ENCODE results near the gene RNF144A.
"Not testable (repeated sequence)": the region's sequence is repeated elsewhere in the genome, so short reads cannot be mapped to it uniquely, and the experiment has no call there.

- not testable (repeated sequence) for TF ChIP-seq SMC3 (IDR thresholded peaks at IDR 0.05; ENCODE audit: borderline replicate concordance, low read length); PAX8 (IDR thresholded peaks at IDR 0.05)
- TF ChIP-seq, protein P1, sequence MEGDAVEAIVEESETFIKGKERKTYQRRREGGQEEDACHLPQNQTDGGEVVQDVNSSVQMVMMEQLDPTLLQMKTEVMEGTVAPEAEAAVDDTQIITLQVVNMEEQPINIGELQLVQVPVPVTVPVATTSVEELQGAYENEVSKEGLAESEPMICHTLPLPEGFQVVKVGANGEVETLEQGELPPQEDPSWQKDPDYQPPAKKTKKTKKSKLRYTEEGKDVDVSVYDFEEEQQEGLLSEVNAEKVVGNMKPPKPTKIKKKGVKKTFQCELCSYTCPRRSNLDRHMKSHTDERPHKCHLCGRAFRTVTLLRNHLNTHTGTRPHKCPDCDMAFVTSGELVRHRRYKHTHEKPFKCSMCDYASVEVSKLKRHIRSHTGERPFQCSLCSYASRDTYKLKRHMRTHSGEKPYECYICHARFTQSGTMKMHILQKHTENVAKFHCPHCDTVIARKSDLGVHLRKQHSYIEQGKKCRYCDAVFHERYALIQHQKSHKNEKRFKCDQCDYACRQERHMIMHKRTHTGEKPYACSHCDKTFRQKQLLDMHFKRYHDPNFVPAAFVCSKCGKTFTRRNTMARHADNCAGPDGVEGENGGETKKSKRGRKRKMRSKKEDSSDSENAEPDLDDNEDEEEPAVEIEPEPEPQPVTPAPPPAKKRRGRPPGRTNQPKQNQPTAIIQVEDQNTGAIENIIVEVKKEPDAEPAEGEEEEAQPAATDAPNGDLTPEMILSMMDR (IDR thresholded peaks at IDR 0.05 in 2 of 3, conservative IDR thresholded peaks at IDR 0.05 in 1 of 3; ENCODE audit: control insufficient read depth in 2 of 3, extremely low read depth in 1 of 3, insufficient read depth in 1 of 3, low read depth in 3 of 3, low read length in 3 of 3) = not testable (repeated sequence)
Measured at GRCh38 chr2:6935652-6936020, 18.4 kb downstream of the RNF144A start.
